Heart left ventricle (tissue), 16 donors: ENCODE results near the gene CHMP4B. TPM values are rescaled to one million over a fixed set of nuclear protein-coding genes. Genes with fewer than 3 reads are reported as not detected.

ENCODE experiments used
- ATAC-seq, 4 donors: fragments of 200-7000 bp; cut with Tn5 transposase; one replicate each; pipeline ENCODE4 v1.9.1; 2020 to 2022; ENCODE audit warnings: moderate library complexity in 4 of 4, mild to moderate bottlenecking in 3 of 4, moderate number of reproducible peaks in 1 of 4
- DNase-seq, 5 donors: peaks; one replicate each; pipeline ENCODE4 v3.0.0-alpha.2; 2020
- H3K27ac ChIP-seq, 12 donors: fragments of 200-600 bp; sonication (generic) in 4 of 12; one replicate each; pipeline versions ENCODE4 v1.5.0 to v1.8.0; 2016 to 2022; ENCODE audit warnings: mild to moderate bottlenecking in 2 of 12
- H3K27me3 ChIP-seq, 9 donors: fragments of 200-600 bp; sonication (generic) in 2 of 9; one replicate each; pipeline versions ENCODE4 v1.5.1 to v1.8.0; 2016 to 2022; ENCODE audit warnings: mild to moderate bottlenecking in 3 of 9
- H3K36me3 ChIP-seq, 9 donors: fragments of 200-600 bp; sonication (generic) in 2 of 9; one replicate each; pipeline versions ENCODE4 v1.5.0 to v1.8.0; 2018 to 2022; ENCODE audit warnings: mild to moderate bottlenecking in 2 of 9
- H3K4me1 ChIP-seq, 12 donors: fragments of 200-600 bp; sonication (generic) in 4 of 12; one replicate each; pipeline versions ENCODE4 v1.5.0 to v1.8.0; 2016 to 2022; ENCODE audit warnings: mild to moderate bottlenecking in 3 of 12
- H3K4me3 ChIP-seq, 12 donors: fragments of 200-600 bp; sonication (generic) in 4 of 12; one replicate each; pipeline versions ENCODE4 v1.5.0 to v1.8.0; 2017 to 2022; ENCODE audit warnings: mild to moderate bottlenecking in 9 of 12, moderate library complexity in 4 of 12
- H3K9me3 ChIP-seq, 12 donors: fragments of 200-600 bp; sonication (generic) in 4 of 12; one replicate each; pipeline versions ENCODE4 v1.5.0 to v1.8.0; 2016 to 2022; ENCODE audit warnings: mild to moderate bottlenecking in 1 of 12
- POLR2A ChIP-seq, 2 donors: fragments of 450-650 bp; IDR thresholded peaks; one replicate each; pipeline ENCODE4 v1.6.1; 2017; ENCODE audit warnings: antibody characterized with exemption in 2 of 2, mild to moderate bottlenecking in 2 of 2, moderate library complexity in 2 of 2
- WGBS, 4 donors: extraction: QIAGEN DNeasy Blood & Tissue Kit in 2 of 4; methylation state at CpG; one replicate each; pipeline versions ENCODE4 v1.1.5 to v1.1.7; 2013 to 2018; 5-methylcytosine and 5-hydroxymethylcytosine counted together
- intact Hi-C, 10 donors: fragments of 100-400 bp; cut with DNase I; formaldehyde crosslinking; loops; one replicate each; pipeline versions ENCODE4 v1.11.1 to v1.14.2; 2022
- polyA plus RNA-seq, 2 donors: library from polyadenylated mRNA; stranded (reverse); fragments of 200-250 nt; gene quantifications; one replicate each; pipeline ENCODE4 v1.2.3, GENCODE V29; 2013
- total RNA-seq, 9 donors: library from RNA; depleted of rRNA in 2 of 9; stranded (reverse); fragments of >200 nt in 2 of 9; fragmentation: NEBNext Ultra II Directional in 3 of 9; extraction: Animal tissue kit (Norgen Biotek cat#: 25700) in 3 of 9; gene quantifications; one replicate each; pipeline versions ENCODE4 v1.1.0 to v1.2.4, GENCODE V29; 2016 to 2023
- TF ChIP-seq, protein P1 (sequence below), 12 donors: fragments of 200-600 bp; sonication (generic) in 4 of 12; IDR thresholded peaks; one replicate each; pipeline versions ENCODE4 v1.5.0 to v1.8.0; 2018 to 2022; ENCODE audit warnings: antibody characterized with exemption in 12 of 12, mild to moderate bottlenecking in 5 of 12
- donor health status: ischemic (EF 13 %, LVEDD 7.1; RV severe dilation, severe dysfunction).
- donor health status: healthy with polysubstance abuse.
- donor health status: DM: no; HTN: yes; CAD: no.
- donor health status: DM: no; HTN: no; CAD: no.
- donor health status: ischemic (EF 25% LVEDD 6.9; RV normal size, moderate dysfunction).
- donor health status: ischemic (EF 25% LVEDD 5.7; RV mildly dilated, moderate dysfunction).
- donor health status: healthy.
- donor health status: DM: yes; HTN: yes; CAD: no.
- donor health status: ischemic (EF 35%, LVEDD 5.7; RV mildly dilated, moderate dysfunction).
- donor health status: nonischemic (EF 11% LVEDD 7.7; RV severe dilation, severe dysfunction).
- donor health status: DM: yes; HTN: yes; CAD: no.
- donor health status: PGD.
- donor health status: ischemic (EF 29% LVEDD 5.4; RV normal size, mild dysfunction).
- donor health status: nonischemic (EF 23%, LVEDD 6.1; RV moderate dilation, normal function).

CHMP4B gene
- total and polyA plus RNA-seq, 11 donors = 46.2 to 233 (median 112) TPM

DNA sequence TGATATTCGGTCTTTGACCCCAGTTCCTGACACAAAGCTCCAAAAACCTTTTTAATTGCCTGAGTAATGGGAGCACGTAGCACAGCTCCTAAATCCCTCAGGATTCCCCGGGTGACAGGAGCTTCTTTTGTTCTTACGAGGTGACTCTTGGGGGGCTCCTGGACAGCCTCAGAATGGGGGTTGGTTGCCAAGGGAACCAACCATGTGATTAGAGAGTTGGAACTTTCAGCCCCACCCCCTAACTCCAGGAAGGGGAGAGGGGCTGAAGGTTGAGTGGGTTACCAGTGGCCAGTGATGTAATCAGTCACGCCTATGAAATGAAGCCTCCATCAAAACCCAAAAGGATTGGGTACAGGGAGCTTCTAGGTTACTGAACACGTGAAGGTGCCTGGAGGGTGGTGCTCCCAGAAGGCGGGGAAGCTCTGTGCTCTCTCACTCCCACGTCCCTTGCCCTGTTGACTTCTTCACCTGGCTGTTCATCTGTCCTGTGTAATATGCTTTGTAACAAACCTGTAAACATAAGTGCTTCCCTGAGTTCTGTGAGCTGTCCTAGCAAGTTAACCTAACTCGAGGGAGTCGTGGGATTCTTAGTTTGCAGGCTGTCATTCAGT, 89.5 kb downstream of the CHMP4B start:
- intact Hi-C loops = no loop called here
- peaks cover 0 to 4% (median 0%) of the 10 kb centered on the region in 9 donors for H3K27me3 ChIP-seq
- H3K4me1 ChIP-seq = no peaks in the 10 kb centered on the region
- no peak for TF ChIP-seq POLR2A (IDR thresholded peaks at IDR 0.05)
- TF ChIP-seq, protein P1, sequence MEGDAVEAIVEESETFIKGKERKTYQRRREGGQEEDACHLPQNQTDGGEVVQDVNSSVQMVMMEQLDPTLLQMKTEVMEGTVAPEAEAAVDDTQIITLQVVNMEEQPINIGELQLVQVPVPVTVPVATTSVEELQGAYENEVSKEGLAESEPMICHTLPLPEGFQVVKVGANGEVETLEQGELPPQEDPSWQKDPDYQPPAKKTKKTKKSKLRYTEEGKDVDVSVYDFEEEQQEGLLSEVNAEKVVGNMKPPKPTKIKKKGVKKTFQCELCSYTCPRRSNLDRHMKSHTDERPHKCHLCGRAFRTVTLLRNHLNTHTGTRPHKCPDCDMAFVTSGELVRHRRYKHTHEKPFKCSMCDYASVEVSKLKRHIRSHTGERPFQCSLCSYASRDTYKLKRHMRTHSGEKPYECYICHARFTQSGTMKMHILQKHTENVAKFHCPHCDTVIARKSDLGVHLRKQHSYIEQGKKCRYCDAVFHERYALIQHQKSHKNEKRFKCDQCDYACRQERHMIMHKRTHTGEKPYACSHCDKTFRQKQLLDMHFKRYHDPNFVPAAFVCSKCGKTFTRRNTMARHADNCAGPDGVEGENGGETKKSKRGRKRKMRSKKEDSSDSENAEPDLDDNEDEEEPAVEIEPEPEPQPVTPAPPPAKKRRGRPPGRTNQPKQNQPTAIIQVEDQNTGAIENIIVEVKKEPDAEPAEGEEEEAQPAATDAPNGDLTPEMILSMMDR (IDR thresholded peaks at IDR 0.05) = no peak
- no peaks in the 10 kb centered on the region for H3K9me3 ChIP-seq
- 52 to 62% (median 58%) methylated on average over 10 of the region's 10 CpGs for WGBS, 4 donors
- H3K36me3 ChIP-seq = no peaks in the 10 kb centered on the region
- no peak overlapping the region for H3K27ac ChIP-seq
- DNase-seq (no peak), ATAC-seq (no peak)
- H3K4me3 ChIP-seq = no peak overlapping the region

DNA sequence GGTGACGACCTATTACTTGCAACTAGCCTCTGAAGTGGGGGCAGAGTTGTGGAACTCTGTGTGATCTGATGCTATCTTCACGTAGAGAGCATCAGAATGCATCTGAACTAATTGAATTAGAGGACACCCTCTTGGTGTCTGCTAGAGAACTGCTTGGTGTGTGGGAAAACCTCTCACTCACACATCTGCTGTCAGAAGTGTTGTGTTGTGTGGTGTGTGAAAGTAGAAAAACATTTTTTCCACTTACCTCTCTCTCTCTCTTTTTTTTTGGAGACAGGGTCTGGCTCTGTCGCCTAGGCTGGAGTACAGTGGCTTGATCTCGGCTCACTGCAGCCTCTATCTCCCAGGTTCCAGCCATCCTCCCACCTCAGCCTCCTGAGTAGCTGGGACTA, 90.0 kb downstream of the CHMP4B start:
- H3K36me3 ChIP-seq = no peaks in the 10 kb centered on the region
- 68 to 82% (median 76%) methylated on average over 4 of the region's 4 CpGs for WGBS, 4 donors
- peaks cover 0 to 4% (median 0%) of the 10 kb centered on the region in 9 donors for H3K27me3 ChIP-seq
- no peaks in the 10 kb centered on the region for H3K9me3 ChIP-seq
- DNase-seq = no peak
- no peak for ATAC-seq
- no peak overlapping the region for H3K27ac ChIP-seq
- H3K4me3 ChIP-seq = no peak overlapping the region
- H3K4me1 ChIP-seq = no peaks in the 10 kb centered on the region
- intact Hi-C loops = no loop called here
- TF ChIP-seq, protein P1 (IDR thresholded peaks at IDR 0.05) = no peak
- no peak for TF ChIP-seq POLR2A (IDR thresholded peaks at IDR 0.05)

DNA sequence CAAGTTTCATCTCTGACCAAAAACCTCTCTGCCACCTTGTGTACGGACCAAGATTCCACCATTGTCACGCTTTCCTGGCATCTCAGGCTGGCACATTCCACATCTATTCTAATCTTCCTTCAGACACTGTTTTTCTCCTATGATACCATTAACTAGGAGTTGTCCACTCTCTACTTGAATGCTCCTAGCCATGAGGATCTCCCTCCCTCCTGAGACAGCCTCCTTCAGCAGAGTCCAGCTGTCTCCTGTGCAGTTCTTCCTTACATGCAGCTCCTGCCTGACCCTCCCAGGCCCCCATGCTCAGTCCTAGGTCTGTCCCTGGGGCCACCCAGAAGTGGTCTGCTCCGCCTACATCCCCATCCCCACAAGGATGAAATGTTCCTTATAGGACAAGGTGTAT, 90.9 kb downstream of the CHMP4B start:
- H3K36me3 ChIP-seq = no peaks in the 10 kb centered on the region
- DNase-seq (no peak), ATAC-seq (no peak)
- H3K4me3 ChIP-seq = no peak overlapping the region
- 91 to 96% (median 93%) methylated on average over 3 of the region's 3 CpGs for WGBS, 4 donors
- intact Hi-C loops = no loop called here
- TF ChIP-seq, protein P1 (IDR thresholded peaks at IDR 0.05) = no peak
- TF ChIP-seq POLR2A (IDR thresholded peaks at IDR 0.05) = no peak
- no peaks in the 10 kb centered on the region for H3K4me1 ChIP-seq
- peaks cover 0 to 4% (median 0%) of the 10 kb centered on the region in 9 donors for H3K27me3 ChIP-seq
- H3K27ac ChIP-seq = no peak overlapping the region
- H3K9me3 ChIP-seq = no peaks in the 10 kb centered on the region

Other genes with a start within 250 kb of the CHMP4B start
- under 1 TPM in 2 of 9 donors, not detected in 7; 0.13 to 0.50 TPM for gene C20orf144, start 149.0 kb upstream of the CHMP4B start, total RNA-seq
- gene C20orf144, start 149.0 kb upstream of the CHMP4B start, polyA plus RNA-seq = under 1 TPM in 1 of 2 donors, not detected in 1; 0.15 TPM
- 1 to 10 TPM in 1 of 9 donors, under 1 TPM in 8; 0.13 to 1.1 (median 0.36) TPM for gene ACTL10, start 144.4 kb upstream of the CHMP4B start, total RNA-seq
- gene ACTL10, start 144.4 kb upstream of the CHMP4B start, polyA plus RNA-seq = under 1 TPM; 0.23 to 0.57 TPM
- gene NECAB3, start 136.9 kb upstream of the CHMP4B start, total RNA-seq = 100 to 1,000 TPM in 1 of 9 donors, 10 to 100 TPM in 8; 54.5 to 111 (median 74.8) TPM
- gene NECAB3, start 136.9 kb upstream of the CHMP4B start, polyA plus RNA-seq = 10 to 100 TPM; 37.6 to 67.2 TPM
- 1 to 10 TPM in 7 of 9 donors, under 1 TPM in 2; 0.32 to 6.4 (median 1.4) TPM for gene E2F1, start 125.0 kb upstream of the CHMP4B start, total RNA-seq
- 1 to 10 TPM in 1 of 2 donors, under 1 TPM in 1; 0.46 to 1.1 TPM for gene E2F1, start 125.0 kb upstream of the CHMP4B start, polyA plus RNA-seq
- gene PXMP4, start 91.0 kb upstream of the CHMP4B start, total RNA-seq = 10 to 100 TPM in 6 of 9 donors, 1 to 10 TPM in 3; 8.2 to 13.0 (median 11.9) TPM
- 1 to 10 TPM; 5.0 to 7.5 TPM for gene PXMP4, start 91.0 kb upstream of the CHMP4B start, polyA plus RNA-seq
- gene ZNF341, start 79.4 kb upstream of the CHMP4B start, total RNA-seq = 1 to 10 TPM; 1.2 to 3.3 (median 1.5) TPM
- 1 to 10 TPM; 1.9 to 2.0 TPM for gene ZNF341, start 79.4 kb upstream of the CHMP4B start, polyA plus RNA-seq
- 100 to 1,000 TPM in 7 of 9 donors, 10 to 100 TPM in 2; 99.2 to 148 (median 106) TPM for gene RALY, start 182.6 kb downstream of the CHMP4B start, total RNA-seq
- 100 to 1,000 TPM; 130 to 210 TPM for gene RALY, start 182.6 kb downstream of the CHMP4B start, polyA plus RNA-seq